Fibroblast of gingiva (primary cell): ENCODE results near the gene SLC35B2.

ENCODE experiments used
- DNase-seq: peaks from one replicate; pipeline ENCODE4 v3.0.0-alpha.2; 2011; ENCODE audit warnings: low read depth

The SLC35B2 gene

GRCh38 chr6:44267252-44267651 is 9.9 kb upstream of the SLC35B2 start:
- DNase-seq, result no peak

GRCh38 chr6:44266347-44266746 is 9.0 kb upstream of the SLC35B2 start:
- DNase-seq, result no peak

- DNase-seq, result no peak
Observed at GRCh38 chr6:44265722-44266233, 8.4 kb upstream of the SLC35B2 start.

- DNase-seq, result peak; percentile 87
Observed at GRCh38 chr6:44265007-44265721, 7.8 kb upstream of the SLC35B2 start, which contains the start of gene NFKBIE. Gene NFKBIE (minus strand): TSS chr6:44265551. CDS start chr6:44265346, 205 bp downstream.

- no peak for DNase-seq
Observed at GRCh38 chr6:44264154-44265006, 7.1 kb upstream of the SLC35B2 start.

- DNase-seq, result no peak
Observed at GRCh38 chr6:44263354-44264100, 6.2 kb upstream of the SLC35B2 start.

- DNase-seq, result no peak
Observed at GRCh38 chr6:44262467-44263353, 5.4 kb upstream of the SLC35B2 start.

- no peak for DNase-seq
Observed at GRCh38 chr6:44261581-44261980, 4.3 kb upstream of the SLC35B2 start.

- no peak for DNase-seq
Observed at GRCh38 chr6:44260451-44261297, 3.3 kb upstream of the SLC35B2 start.

- DNase-seq, result no peak
Observed at GRCh38 chr6:44260011-44260410, 2.7 kb upstream of the SLC35B2 start.

GRCh38 chr6:44258921-44259320 is 1.6 kb upstream of the SLC35B2 start:
- DNase-seq, result no peak

- no peak for DNase-seq
Observed at GRCh38 chr6:44258325-44258863, 1.1 kb upstream of the SLC35B2 start.

GRCh38 chr6:44257753-44258324 is 511 bp upstream of the SLC35B2 start:
- DNase-seq, result no peak

GRCh38 chr6:44256775-44257024 is 628 bp downstream of the SLC35B2 start:
- no peak for DNase-seq

- DNase-seq, result no peak
Observed at GRCh38 chr6:44255871-44256774, 1.2 kb downstream of the SLC35B2 start.

- no peak for DNase-seq
Observed at GRCh38 chr6:44255105-44255808, 2.1 kb downstream of the SLC35B2 start.

GRCh38 chr6:44254191-44255104 is 2.9 kb downstream of the SLC35B2 start:
- DNase-seq, result no peak
